OCI-LY3 (cell line): ENCODE measurements around the gene STRN3.

Experiments used
- EZH2phosphoT487 ChIP-seq: fragments of 200-600 bp; shearing (Covaris generic); IDR thresholded peaks from 2 replicates; pipeline ENCODE4 v1.6.1; 2018; ENCODE audit warnings: antibody characterized with exemption, mixed run types, low read depth
- TF ChIP-seq, protein P1 (sequence below): fragments of 200-600, 300-600 bp; sonication (generic); IDR thresholded peaks from 2 replicates; pipeline ENCODE4 v1.5.1; 2014; ENCODE audit warnings: antibody characterized with exemption, low read length, low read depth

DNA sequence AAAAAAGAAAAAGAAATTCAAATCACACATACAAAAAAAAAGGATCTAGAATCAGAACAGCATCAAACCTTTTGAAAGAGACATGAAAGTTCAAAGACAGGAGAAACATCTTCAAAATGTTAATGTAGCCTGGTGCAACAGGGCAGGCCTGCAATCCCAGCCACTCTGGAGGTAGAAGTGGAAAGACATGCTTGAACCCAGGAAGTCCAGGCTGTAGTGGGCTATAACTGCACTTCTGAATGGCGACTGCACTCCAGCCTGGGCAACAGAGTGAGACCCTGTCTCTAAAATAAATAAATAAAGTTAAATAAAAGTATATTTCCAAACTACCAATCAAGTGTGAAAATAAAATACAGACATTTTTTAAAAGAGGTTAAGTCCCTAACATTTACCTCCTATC is 19.5 kb downstream of the STRN3 start:
- TF ChIP-seq, protein P1, sequence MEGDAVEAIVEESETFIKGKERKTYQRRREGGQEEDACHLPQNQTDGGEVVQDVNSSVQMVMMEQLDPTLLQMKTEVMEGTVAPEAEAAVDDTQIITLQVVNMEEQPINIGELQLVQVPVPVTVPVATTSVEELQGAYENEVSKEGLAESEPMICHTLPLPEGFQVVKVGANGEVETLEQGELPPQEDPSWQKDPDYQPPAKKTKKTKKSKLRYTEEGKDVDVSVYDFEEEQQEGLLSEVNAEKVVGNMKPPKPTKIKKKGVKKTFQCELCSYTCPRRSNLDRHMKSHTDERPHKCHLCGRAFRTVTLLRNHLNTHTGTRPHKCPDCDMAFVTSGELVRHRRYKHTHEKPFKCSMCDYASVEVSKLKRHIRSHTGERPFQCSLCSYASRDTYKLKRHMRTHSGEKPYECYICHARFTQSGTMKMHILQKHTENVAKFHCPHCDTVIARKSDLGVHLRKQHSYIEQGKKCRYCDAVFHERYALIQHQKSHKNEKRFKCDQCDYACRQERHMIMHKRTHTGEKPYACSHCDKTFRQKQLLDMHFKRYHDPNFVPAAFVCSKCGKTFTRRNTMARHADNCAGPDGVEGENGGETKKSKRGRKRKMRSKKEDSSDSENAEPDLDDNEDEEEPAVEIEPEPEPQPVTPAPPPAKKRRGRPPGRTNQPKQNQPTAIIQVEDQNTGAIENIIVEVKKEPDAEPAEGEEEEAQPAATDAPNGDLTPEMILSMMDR = no peak
- TF ChIP-seq EZH2phosphoT487 = no peak
